HuH-7 (cell line): ENCODE measurements around the gene POLR2C.
"Not testable (repeated sequence)": the region's sequence is repeated elsewhere in the genome, so short reads cannot be mapped to it uniquely, and the experiment has no call there.

Source experiments
- DNase-seq: peaks from one replicate; pipeline ENCODE4 v3.0.0; 2011; ENCODE audit warnings: low spot score

POLR2C gene

DNA sequence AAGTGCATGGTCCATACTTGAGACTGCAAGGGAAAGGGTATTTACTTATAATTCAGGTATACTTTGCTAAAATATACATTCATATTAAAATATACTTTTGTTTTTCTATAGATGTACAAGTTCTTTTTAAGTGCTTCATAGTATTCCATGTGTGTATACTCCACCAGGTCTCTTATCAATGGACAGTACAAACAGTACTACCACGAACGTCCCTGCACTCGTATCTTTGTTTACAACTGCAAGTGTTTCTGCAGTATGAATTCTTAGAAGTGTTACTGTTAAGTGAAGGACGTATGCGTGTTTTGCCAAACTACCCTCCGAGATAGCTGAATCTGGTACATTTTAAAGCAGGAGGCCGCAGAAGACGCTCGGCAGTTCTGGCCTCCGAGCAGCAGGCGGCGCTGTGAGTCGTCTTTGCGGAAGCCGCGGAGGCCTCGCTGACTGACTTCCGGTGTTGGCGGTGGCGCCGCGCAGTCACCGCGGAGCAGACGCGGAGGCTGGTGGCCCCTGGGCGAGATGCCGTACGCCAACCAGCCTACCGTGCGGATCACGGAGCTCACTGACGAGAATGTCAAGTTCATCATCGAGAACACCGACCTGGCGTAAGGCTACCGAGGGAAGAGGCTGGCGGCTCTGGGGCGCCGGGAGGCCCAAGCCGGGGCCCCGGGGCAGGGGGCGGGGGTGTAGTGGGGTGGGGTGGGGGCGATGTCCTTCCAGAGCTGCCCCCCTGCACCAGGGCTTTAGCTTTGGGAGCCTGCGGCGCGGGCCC is at the start of gene POLR2C:
TSS of gene POLR2C (plus strand) at position 471 of the 769 bp plus-strand sequence. CDS start at position 517, 46 bp downstream.
- peak; percentile 72 for DNase-seq

DNA sequence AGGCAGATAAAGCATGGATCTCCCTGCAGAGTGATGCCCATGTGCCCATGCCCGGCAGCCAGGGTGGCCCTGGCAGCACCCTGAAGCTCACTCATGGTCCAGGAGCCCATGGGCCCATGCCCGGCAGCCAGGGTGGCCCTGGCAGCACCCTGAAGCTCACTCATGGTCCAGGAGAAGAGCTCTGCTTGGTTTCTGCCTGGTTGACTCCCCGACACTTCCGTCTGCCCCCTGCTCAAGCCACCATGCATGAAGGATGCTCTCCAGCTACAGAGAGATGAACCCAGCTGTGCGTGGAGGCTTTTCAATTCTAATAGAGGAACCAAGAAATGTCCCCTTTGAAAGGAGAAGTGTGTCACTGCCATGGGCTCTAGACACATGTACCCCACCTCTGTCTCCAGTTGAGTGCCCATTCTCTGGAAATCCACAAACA is 49.2 kb upstream of the POLR2C start:
- DNase-seq: no peak

DNA sequence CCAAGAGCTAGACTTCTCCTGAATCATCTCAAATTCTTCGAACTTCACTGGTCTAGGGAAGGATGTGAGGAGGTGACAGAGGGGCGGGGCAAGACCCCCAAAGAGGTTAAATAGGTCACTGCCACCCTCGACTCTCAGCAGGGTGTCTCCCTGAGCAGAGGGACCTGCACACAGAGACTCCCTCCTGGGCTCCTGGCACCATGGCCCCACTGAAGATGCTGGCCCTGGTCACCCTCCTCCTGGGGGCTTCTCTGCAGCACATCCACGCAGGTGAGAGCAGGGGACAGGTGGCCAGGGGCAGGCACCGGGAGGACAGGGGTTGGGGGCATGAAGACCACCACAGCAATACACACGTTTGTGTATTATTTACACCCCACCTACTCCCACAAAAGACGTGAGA is 48.7 kb upstream of the POLR2C start:
- DNase-seq: no peak

DNA sequence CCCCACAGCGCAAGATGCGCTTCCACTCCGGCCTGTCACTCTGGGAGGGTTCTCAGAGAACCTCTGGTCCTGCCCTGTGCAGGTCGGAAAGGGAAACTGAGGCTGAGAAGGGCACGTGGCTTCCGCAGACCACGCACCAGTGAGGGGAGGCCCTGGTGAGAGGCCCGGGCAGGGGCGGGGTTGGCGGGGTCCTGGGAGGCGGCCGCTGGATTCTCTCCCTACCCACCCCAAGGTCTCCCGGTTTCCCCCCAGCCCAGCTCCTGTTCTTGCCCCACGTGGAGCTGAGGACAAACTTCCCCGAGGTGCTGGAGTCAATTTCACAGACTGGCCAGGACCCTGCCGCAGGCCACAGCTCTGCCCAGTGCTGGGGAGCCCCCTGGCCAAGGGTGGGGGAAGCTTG is 46.4 kb upstream of the POLR2C start:
- no peak for DNase-seq

DNA sequence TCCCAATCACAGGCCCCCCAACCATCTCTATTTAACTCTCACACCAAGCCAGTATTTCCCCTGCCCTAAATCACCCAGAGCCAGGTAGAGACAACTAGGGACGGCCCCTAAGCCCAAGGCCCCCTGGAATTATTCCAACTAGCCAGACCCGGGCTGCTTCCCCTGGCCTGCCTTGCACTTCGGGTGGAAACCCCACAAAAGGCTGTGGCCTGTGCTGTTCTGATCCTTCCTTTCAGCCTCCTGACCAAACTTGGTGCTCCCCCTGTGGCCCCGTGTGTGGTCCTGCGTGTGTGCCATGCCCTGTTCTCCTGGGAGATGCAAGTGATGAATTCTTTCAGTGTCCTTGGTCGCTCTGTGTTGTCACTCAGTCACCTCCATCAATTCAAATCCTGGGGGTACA is 43.0 kb upstream of the POLR2C start:
- no peak for DNase-seq

DNA sequence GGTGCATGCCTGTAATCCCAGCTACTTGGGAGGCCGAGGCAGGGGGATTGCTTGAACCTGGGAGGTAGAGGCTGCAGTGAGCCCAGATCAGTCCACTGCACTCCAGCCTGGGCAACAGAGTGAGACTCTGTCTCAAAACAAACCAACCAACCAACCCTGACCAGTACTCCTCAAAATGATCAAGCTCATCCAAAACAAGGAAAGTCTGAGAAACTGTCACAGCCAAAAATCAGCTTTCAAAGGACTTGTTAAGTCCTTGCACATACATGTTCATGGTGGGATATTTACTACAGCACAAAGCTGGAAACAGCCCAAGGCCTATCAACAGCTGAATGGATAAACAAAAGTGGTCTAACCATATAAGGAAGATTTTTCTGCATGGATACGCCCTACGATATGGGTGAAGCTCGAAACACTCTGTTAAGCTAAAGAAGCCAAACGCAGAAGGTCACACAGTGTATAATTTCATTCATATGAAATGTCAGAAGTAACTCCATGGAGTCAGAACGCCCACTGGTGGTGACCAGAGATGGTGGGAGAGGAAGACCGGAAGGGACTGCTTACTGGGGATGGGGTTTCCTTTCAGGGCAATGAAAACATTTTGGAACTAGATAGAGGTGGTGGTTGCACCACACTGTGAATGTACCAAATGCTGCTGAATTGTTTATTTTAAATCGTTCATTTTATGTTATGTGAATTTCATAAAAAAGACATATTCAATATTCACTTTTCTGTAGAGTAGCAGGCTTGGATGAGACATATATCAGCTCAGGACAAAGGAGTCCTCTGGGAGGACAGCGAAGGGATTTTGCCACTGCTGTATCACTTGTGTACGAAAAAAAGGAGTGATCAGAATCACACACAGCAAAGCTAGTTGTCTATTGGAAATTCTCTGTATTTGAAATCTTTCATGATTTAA is 40.2 kb upstream of the POLR2C start:
- peak; percentile 52 for DNase-seq

DNA sequence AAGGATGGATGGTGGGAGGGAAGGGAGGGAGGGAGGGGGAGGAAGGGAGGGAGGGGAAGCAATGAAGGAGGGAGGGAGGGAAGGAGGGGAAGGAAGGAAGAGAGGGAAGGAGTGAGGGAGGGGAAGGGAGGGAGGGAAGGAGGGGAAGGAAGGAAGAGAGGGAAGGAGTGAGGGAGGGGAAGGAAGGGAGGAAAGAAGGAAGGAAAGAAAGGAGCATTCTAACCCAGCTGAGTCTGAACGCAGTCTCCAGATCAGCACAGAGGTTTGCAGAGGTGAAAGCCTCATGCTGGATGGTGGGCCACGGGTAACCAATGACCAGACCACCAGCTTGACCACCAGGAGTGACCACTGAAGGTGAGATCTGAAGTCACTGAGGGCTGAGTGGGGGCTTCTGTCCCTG is 39.3 kb upstream of the POLR2C start:
- DNase-seq: no peak

DNA sequence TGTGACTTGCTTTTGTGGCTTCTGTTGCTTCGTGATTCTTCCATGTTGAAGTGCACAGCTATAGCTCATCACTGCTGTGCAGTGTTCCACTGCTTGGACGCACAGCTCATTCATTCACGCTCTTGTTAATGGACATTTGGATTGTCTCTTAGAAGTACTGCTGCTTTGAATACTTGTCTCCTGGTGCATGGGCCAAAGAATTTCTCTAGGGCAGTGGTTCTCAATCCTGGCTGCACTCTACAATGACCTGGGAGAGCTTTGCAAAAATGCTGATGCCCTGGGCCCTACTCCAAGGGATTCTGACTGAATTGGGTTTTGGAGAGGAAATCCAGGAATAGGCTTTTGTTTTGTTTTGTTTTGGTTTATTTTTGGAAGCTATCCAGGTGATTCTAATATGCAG is 37.9 kb upstream of the POLR2C start:
- no peak for DNase-seq

DNA sequence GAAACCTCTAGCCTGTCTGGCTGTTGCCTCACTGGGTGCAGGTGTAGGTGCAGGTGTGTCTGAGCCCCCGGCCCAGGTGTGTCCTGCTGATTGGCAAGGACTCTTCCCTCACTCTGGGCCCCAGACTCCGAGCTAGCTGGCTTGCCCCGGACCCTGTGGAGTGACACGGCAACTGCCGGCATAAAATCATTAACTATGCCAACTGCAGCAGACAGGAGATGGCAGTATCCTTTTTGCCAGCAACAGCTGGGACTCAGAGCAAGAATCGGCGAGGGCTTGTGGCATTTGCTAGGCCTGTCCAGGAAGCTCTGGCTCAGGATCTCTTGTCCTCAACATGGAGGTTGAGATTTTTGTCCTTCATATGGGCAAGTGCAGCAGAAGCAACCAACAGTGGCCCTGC is 36.1 kb upstream of the POLR2C start:
- DNase-seq: no peak

DNA sequence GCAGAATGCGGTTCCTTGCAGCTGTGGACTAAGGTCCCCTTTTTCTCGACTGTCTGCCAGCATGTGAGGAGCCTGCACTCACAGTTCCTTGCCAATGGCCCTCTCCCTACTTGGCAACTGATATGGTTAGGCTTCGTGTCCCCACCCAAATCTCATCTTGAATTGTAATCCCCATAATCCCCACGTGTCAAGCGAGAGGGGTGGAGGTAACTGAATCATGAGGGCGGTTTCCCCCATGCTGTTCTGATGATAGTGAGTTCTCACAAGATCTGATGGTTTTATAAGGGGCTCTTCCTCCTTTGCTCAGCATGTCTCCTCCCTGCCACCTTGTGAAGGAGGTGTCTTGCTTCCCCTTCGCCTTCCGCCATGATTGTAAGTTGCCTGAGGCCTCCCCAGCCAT is 35.2 kb upstream of the POLR2C start:
- no peak for DNase-seq

DNA sequence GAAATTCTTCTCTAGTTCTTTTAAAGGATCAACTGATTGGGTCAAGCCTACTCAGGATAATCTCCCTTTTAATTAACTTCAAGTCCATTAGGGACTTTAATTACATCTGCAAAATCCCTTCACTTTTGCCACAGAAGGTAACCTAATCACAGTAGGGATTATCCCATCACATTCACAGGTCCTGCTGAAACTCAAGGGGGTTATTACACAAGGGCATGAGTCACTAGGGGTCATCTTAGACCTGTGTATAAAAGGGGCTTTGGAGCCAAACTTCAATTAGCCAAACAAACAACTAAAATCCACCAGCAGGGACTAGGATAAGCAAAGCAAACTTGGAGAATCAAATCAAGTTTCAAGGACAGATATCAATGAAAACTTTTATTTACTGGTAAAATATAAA is 34.7 kb upstream of the POLR2C start:
- DNase-seq: no peak

DNA sequence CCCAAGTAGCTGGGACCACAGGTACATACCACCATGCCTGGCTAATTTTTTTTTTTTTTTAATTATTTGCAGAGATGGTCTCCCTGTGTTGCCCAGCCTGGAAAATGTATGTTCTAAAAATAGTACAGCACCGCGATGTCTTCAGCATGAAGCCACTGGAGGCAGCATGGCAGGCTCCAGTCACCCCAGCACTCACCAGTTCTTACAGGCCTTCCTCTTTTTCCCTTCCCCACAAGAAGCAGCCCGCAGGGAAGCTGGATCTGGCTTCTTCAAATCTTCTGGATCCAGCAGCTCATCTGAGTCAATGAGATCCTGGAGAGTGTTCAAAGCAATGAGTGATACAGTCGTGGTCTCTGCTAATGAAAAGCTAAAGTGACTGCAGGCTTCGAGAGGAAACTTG is 31.5 kb upstream of the POLR2C start:
- DNase-seq: no peak

DNA sequence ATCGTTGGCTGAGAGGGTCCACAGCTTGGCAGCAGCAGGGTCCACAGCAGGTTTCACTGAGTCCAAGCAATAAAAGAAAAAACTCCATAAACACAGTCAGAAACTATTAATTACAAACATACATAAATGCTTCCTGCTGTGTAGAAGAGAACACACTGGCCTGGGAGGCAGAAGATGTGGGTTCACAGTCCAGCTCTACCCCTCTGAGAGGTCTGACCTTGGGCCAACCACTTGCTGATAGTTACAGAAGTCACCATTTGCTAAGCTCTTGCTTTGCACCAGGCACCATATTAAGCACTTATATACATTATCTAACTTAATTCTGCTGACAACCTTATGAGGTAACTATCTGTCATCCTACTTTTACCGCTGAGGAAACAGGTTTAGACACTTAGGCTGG is 30.0 kb upstream of the POLR2C start:
- DNase-seq: no peak

DNA sequence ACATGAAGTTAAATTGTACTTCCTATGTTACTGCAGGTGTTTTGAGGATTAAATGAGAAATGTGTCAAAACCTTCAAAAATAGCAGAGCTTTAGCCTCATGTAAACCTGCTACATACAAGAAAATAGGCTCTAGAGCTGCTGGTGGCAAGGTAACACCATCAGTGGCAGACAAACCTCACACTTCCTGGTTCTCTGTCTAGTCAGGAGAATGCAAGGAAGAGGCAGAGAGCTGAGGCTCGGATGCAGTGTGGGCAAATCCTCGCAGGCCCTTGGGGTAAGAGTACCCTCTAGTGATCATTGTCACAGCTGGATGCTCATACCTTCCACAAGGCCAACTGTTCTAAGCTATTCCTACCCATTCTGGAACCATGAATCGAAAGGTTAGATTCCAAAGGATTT is 29.5 kb upstream of the POLR2C start:
- DNase-seq: no peak

DNA sequence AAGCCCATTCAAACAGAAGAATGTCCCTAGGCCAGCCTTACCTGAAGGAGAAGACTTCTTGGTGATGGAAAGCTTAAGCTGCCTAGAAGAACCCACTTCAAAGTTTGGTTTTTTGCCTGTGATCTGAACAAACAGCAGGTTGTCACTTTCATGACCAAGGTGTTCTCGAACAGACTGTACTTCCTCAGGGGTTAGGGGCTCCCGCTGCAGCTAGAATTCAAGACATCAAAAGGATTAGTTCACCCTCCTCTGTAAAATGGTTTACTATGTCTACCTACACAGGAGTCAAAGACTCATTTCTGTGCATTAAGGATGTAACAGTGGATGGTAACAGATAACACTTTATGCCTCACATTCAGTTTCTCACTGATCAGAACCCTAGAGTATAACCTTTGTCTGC is 28.5 kb upstream of the POLR2C start:
- no peak for DNase-seq

DNA sequence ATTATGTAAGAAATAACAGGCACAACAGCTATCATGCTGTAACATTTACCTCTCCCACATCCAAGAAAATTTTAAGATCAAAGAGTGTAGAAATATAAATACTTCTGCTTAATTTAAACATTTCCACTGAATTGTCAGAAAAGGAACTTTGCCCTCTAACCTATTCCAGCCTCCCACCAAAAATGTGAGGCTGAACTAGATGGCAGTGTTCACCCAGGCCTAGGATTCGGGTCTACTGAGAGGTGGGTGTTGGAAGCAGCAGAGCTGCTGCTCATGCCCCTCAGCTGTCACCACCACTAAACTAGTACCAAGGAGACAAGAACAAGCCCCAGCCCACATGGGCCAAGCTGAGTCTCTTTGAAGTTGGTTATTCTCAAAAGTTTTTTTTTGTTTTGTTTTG is 26.6 kb upstream of the POLR2C start:
- DNase-seq: no peak

DNA sequence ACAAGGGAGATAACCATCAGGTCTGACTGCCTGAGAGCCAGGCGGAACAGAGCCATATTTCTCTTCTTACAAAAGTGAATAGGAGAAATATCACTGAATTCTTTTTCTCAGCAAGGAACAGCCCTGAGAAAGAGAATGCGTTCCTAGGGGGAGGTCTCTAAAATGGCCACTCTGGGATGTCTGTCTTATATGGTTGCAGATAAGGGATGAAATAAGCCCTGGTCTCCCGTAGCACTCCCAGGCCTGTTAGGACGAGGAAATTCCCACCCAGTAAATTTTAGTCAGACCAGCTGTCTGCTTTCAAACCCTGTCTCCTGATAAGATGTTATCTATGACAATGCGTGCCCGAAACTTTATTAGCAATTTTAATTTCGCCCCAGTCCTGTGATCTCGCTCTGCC is 22.5 kb upstream of the POLR2C start:
- DNase-seq: not testable (repeated sequence)

DNA sequence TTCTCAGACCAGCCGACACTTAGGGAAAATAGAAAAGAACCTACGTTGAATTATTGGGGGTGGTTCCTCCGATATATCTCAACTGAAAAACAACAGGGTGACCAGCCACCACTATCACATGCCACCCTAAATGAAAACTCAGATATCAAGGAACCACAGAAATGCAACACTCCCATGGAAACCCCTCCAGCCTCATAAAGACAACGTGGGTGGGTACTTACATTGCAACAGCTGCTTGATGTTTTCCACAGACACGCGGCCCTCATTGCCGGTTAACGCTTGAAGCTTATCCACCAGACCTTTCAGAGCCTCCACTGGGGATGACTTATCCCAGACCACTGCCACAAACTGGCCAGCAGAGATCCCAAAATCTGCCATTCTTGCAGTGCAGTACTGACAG is 21.9 kb upstream of the POLR2C start:
- not testable (repeated sequence) for DNase-seq

DNA sequence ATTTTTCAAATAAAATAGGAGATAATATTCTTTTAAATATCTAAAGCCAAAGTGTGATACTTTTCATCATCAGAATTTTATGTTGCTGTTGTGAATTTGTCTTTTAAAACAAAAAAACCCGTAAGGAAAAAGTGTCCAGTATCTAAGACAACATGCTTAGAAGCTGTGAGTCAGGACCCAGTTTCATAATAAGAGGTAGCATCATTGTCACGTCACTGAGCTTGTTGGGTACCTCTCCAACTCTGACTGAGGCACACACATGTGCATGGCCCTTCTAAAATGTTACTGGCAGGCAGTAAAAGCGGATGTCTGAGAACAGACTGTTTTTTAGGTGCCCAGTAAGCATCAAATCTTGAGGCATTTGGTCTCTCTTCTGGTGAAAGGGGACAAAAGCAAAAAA is 17.8 kb upstream of the POLR2C start:
- DNase-seq: no peak

DNA sequence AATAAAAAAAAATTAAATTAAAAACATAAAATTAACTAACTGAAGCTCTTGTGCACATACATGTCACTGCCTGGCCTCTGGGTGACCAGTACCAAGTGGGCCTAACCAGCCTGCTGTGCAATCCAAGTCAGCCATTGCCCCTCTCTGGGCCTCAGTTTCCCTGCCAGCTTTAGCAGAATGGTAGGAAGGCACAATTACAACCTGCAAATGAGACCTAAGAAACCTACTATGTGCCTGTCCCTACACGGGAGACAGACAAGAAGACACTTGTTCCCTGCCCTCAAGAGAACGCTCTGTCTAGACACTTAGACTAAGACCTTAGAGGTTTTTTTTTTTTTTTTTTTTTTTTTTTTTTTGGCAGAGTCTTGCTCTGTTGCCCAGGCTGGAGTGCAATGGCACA is 17.0 kb upstream of the POLR2C start:
- no peak for DNase-seq

DNA sequence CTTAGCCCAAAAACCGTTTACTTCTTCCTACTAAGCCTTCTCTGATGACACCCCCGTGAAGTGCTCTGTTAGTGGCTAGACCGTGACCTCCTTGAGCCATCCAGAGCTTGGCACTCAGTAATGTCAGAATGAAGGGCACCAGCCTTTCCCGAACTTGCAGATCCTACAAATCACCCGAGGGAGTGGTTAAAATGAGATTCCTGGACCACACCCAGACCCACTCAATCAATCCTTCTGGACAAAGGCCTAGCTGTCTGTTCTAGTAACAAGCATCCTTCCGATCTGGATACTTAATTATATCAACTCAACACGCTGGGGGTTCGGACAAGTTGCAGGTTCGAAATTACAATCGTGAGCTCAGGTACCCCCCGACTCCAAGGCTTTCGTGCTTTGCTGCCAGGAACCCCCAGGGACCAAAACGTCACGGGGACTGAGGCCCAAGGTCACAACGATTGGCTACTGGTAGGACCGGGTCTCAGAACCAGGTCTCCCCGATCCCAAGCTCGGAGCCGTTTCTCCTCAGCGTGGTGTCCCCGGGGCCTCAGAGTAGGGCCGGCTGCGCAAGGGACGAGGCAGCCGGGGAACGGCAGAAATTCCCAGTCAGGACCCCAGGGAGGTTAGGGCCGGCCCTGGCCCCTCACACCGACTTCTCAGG is 15.8 kb upstream of the POLR2C start:
- peak; percentile 29 for DNase-seq

DNA sequence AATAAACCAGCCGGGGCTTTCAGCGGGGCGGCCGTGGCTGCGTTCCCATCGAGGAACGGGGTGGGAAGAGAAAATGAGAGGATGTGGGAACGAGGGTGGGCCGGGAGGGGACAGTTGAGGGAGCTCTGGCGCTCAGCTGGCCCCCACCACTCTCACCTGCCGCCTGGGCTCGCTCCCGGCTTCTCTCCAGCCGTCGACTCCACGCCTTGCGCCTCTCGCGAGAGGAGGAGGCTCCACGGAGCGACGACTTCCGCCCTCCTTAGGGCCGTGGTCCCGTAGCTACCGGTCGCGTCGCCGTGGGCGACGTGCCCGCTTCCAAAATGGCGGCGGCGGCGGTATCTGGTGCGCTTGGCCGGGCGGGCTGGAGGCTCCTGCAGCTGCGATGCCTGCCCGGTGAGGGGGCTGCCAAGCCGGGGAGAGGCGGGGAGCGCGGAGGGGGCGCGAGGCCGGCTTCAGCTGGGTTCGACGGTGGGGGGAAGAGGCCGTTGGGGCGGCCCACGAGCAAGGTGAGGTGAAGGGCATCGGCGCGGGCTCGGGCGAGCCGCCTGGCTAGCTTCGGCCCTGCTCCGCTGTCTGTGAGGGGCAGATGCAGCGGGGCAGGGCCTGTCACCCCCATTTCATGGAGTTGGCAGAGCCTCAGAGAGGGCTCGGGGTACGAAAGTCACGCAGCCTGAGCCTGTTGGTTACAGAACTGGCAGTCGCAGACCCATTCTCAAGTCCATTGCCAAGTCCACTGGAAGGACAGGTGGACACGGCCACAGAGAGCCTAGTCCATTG is 15.1 kb upstream of the POLR2C start, which contains the start of the genes CIAPIN1 and COQ9:
TSS of gene CIAPIN1 (minus strand) at position 200 of the 777 bp plus-strand sequence. CDS start 6,457 bp downstream, outside the sequence.
TSS of gene COQ9 (plus strand) at position 294 of the 777 bp plus-strand sequence. CDS start at position 321, 27 bp downstream.
- DNase-seq: peak; percentile 79
